ENCODE results near the gene ISCU. TPM values are rescaled to one million over a fixed set of nuclear protein-coding genes. Genes with fewer than 3 reads are reported as not detected.

Gene ISCU
- total and polyA plus RNA-seq, 2 donors (not counting 3 experiments of a cell fraction or from before 2014, with no cell fraction given), result 74.8 to 78.6 TPM

- Histone ChIP-seq H3K27me3 (ENCODE audit: control insufficient read depth in 2 of 2, insufficient read depth in 2 of 2, low read length in 2 of 2) (no peaks in the 10 kb centered on the region), H2AFZ (ENCODE audit: low read depth, low read length) (no peak overlapping the region), H3K9me1 (replicated peaks; ENCODE audit: control insufficient read depth, extremely low read depth, insufficient read depth, low read length) (no peaks in the 10 kb centered on the region), H3K4me3 (replicated peaks in 1 of 3; ENCODE audit: insufficient read depth in 1 of 3, low read depth in 1 of 3, low read length in 3 of 3) (no peak overlapping the region), H3K4me1 (ENCODE audit: control insufficient read depth, extremely low read depth, insufficient read depth, low read length) (no peaks in the 10 kb centered on the region), H3K79me2 (ENCODE audit: control insufficient read depth, insufficient read depth, low read length) (peaks cover 30% of the 10 kb centered on the region), H3K36me3 (ENCODE audit: control insufficient read depth in 2 of 2, extremely low read depth in 1 of 2, insufficient read depth in 2 of 2, low read length in 2 of 2) (peaks cover 6 to 24% of the 10 kb centered on the region in 2 experiments), H3K9ac (replicated peaks; ENCODE audit: extremely low read depth, insufficient read depth, low read length) (no peak overlapping the region), H3K4me2 (ENCODE audit: insufficient read depth, low read length) (no peak overlapping the region), H3K9me3 (replicated peaks; ENCODE audit: control insufficient read depth, insufficient read depth, low read length) (no peaks in the 10 kb centered on the region), H3K27ac (ENCODE audit: insufficient read depth, low read depth, low read length) (no peak overlapping the region), H4K20me1 (replicated peaks; ENCODE audit: control insufficient read depth, extremely low read depth, insufficient read depth, low read length) (no peaks in the 10 kb centered on the region)
- FAIRE-seq (no peak), DNase-seq (ENCODE audit: low read depth, low spot score) (no peak)
- ChIA-PET CTCF (interaction anchor here (0.8 kb wide), 1 partner anchor 26 kb away, joined by 3 read pairs; no protein-coding TSS in a partner anchor), POLR2A (no interaction called here)
- TF ChIP-seq FOS (IDR thresholded peaks at IDR 0.05; ENCODE audit: borderline replicate concordance, insufficient read depth, low read length) (no peak), MAX (IDR thresholded peaks at IDR 0.05; ENCODE audit: insufficient read depth, insufficient read length) (no peak), POLR2A (IDR thresholded peaks at IDR 0.05; ENCODE audit: low read depth, low read length) (no peak), MYC (IDR thresholded peaks at IDR 0.05; ENCODE audit: low read depth, low read length) (no peak), JUN (IDR thresholded peaks at IDR 0.05; ENCODE audit: borderline replicate concordance, insufficient read depth, insufficient read length, low read depth) (no peak), CTCF (IDR thresholded peaks at IDR 0.05; ENCODE audit: extremely low read depth in 1 of 2, insufficient read depth in 1 of 2, low read depth in 1 of 2, low read length in 2 of 2) (no peak)
- BruUV-seq (replicated peaks), result no TSS peak
- dilution Hi-C loops (cut with MboI; ENCODE audit: extremely low pct_ligation_motif_present, low sequenced_read_pairs), result no loop called here
- intact Hi-C loops (cut with micrococcal nuclease), result no loop called here
Observed at GRCh38 chr12:108538146-108538545, 24.2 kb upstream of the ISCU start.
